Stimulated activated CD8-positive, alpha-beta memory T cell treated with anti-CD3 and anti-CD28 coated beads, Interleukin-7, amount 100 ng/mL, for 1 hour (primary cell): ENCODE measurements around the gene TOLLIP.
A peak's percentile ranks its signal among the peaks of the same experiment; 100 is the strongest.
"Not testable (repeated sequence)": the region's sequence is repeated elsewhere in the genome, so short reads cannot be mapped to it uniquely, and the experiment has no call there.

Experiments used
- DNase-seq, 2 donors: peaks; one replicate each; pipeline ENCODE4 v3.0.0-alpha.2; 2020; ENCODE audit warnings: low read depth in 2 of 2

TOLLIP gene

DNA sequence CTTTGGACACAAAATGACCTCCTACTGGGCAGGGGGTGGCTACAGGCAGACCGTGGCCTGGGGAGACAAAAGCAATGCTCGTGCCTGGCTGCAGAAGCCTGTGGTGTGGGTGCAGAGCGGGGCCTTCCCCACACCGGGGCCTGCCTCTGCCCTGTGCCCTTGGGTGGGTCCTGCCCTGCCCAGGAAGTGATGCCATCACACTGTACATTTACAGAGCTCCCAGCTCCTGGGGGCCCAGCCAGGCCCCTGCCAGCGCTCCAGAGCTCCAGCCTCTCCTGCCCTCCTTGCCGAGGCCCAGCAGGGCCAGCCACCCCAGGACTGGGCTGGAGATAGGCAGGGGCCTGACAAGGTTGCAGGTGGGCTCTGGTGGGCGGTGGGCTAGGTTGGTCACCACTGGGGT, 46.4 kb downstream of the TOLLIP start:
- DNase-seq: no peak

DNA sequence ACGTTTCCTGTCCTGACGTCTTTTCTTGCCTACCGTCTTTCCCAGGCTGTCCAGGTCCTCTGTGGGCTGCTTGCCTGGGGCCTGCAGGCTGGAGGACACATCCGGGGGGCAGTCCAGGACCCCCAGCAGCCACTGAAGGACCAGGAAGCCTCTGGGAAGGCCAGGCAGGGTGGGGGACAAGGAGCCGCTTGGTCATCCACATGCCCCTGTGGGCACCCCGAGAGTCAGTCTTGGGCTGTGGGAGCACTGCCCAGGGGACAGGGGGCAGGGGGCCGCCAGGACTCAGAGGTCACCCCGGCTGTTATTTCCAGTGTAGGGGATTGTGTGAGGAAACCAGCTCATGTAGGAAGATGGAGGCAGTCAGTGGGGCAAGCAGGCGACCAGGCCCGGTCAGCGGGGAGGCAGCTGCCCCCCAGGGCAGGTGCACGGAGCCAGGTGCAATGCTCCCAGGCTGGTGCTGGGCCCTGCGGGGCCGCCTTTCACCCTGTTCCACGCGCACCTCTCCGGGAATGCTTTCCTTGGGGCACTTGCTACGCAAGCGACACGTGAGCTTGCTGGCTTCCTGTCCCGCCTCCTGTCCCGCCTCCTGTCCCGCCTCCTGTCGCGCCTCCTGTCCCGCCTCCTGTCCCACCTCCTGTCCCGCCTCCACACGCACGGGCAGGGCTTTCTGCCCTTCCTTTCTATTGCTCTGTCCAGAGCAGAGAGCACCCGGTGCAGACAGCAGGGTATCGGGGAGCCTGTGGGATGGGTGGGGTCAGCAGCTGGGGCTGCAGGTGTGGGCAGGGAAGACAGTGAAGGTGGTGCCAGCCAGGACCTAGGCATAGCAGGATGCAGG, 47.0 kb downstream of the TOLLIP start:
- peak; percentile 68 to 76 for DNase-seq

GRCh38 chr11:1261241-1262071, 48.0 kb downstream of the TOLLIP start:
- no peak for DNase-seq

DNA sequence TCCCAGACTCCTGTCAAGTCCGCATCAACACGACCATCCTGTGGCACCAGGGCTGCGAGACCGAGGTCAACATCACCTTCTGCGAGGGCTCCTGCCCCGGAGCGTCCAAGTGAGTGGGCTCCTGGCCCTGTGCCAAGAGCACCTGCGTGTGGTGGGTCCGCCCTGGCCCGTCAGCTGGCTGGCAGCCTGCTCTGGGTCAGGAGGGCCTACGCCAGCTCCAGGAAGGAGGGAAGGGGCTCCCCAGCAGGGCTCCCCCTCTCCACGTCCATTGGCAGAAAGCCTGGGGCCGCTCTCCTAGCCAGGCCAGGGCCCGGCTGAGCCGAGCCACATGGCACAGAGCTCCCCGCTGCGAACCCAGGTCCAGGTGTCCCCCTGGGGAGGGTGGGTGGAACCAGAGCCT, 48.8 kb downstream of the TOLLIP start:
- DNase-seq: no peak

- DNase-seq: peak in 1 of 2 donors; percentile 13
Observed at GRCh38 chr11:1260023-1260501, 49.4 kb downstream of the TOLLIP start.

GRCh38 chr11:1259561-1259960, 49.9 kb downstream of the TOLLIP start:
- no peak for DNase-seq

- DNase-seq: no peak
Observed at GRCh38 chr11:1259076-1259461, 50.4 kb downstream of the TOLLIP start.

DNA sequence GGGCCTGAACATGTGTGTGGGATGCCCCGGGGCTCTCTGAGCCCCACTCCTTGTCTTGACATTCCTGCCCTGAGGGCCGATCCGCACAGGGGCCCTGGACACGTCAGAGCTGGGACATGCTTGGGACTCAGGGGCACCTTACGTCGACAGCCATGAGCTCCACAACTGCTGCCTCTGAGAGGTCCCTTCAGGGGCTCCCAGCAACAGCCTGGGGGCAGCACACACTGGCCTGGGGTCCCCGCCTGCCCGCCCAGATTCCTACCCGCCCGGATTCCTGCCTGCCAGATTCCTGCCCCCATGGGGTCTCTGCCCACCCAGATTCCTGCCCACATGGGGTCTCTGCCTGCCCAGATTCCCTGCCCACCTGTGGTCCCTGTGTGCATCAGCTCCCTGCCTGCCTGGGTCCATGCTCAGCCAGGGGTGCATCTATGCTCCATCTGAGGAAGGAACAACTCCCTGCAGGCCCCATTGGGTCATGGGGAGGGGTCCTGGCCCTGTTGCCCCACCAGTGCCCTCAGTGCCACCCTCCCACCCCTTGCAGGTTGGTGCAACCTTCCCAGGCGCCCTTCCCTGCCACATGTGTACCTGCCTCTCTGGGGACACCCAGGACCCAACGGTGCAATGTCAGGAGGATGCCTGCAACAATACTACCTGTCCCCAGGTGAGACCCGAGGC, 50.9 kb downstream of the TOLLIP start:
- DNase-seq: no peak

- DNase-seq: no peak
Observed at GRCh38 chr11:1257916-1258315, 51.5 kb downstream of the TOLLIP start.

DNA sequence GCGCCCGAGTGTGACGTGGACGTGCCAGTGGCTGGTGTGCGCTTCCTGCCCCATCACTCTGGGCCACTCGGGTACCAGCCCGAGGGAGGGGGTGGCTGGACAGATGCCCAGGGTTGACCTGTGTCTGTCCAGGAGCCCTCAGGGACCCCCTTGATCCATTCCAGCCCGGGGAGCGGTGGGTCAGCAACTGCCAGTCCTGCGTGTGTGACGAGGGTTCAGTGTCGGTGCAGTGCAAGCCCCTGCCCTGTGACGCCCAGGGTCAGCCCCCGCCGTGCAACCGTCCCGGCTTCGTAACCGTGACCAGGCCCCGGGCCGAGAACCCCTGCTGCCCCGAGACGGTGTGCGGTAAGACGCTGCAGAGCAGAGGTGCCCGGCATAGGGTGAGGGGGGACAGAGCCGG, 52.1 kb downstream of the TOLLIP start:
- DNase-seq: no peak

DNA sequence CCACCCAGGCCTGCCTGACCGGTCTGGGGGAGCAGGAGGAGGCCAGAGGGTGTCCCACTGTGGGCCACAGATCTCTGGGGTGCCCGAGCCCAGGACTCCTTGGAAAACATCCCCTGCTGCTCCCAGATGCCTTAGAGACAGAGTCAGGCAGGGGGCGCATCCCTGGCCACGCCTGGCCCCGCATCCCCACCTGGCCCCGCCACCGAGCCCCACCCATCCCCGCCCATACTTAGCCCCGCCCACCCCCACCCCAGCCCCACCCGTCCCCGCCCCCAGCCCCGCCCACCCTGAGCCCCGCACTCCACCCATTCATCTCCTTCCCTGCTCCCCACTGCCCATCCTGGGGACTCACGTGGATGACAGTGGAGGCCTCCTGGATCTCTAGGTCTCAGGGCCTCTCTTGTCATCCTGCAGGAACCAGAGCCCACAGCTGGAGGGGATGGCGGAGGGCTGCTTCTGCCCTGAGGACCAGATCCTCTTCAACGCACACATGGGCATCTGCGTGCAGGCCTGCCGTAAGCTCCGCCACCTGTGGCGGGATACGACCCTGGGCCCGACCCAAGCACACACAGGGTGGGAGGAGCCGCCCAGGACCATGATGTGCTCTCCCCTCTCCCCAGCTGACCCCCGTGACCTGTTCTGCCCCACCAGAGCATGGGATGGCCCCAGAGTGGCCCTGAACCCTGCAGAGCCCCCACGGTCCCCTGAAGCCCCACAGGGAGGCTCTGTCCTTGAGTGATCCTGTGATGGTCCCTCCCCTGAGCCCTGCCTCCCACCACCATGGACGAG, 53.0 kb downstream of the TOLLIP start:
- no peak for DNase-seq

DNA sequence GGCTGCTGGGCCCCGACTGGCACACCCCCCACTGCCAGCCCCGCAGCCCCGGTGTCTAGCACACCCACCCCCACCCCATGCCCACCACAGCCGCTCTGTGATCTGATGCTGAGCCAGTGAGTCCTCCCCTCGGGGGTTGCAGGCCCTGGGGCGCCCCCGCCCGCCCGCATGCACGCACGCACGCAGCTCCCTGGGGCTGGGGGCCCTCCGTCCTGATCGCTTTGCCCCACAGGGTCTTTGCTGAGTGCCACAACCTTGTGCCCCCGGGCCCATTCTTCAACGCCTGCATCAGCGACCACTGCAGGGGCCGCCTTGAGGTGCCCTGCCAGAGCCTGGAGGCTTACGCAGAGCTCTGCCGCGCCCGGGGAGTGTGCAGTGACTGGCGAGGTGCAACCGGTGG, 54.3 kb downstream of the TOLLIP start:
- no peak for DNase-seq

DNA sequence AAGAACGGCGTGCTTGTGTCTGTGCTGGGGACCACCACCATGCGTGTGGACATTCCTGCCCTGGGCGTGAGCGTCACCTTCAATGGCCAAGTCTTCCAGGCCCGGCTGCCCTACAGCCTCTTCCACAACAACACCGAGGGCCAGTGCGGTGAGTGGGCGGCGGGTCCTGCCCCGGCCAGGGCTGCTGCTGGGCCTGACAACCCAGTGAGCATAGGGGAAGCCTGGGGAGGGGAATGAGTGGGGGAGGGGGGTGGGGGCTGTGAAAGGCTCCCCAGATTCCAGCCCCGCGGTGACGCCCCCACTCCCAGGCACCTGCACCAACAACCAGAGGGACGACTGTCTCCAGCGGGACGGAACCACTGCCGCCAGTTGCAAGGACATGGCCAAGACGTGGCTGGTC, 54.7 kb downstream of the TOLLIP start:
- DNase-seq: no peak

DNA sequence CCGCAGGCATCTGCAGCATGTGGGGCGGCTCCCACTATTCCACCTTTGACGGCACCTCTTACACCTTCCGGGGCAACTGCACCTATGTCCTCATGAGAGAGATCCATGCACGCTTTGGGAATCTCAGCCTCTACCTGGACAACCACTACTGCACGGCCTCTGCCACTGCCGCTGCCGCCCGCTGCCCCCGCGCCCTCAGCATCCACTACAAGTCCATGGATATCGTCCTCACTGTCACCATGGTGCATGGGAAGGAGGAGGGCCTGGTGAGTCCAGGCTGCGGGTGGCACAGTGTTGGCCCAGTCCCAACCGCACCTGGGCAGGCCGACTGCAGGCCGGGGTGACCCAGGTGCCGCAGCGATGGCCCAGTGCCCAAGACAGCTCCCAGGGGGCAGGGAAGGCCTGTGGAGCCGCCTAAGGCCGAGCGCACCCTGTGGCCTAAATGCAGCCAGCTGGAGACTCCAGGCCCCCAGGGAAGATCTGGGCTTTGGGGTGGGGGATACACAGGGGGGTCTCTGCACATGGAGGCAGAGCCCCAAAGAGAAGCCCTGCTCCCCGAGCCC, 55.3 kb downstream of the TOLLIP start:
- DNase-seq: no peak

- DNase-seq: no peak
Observed at GRCh38 chr11:1253103-1253485, 56.3 kb downstream of the TOLLIP start.

DNA sequence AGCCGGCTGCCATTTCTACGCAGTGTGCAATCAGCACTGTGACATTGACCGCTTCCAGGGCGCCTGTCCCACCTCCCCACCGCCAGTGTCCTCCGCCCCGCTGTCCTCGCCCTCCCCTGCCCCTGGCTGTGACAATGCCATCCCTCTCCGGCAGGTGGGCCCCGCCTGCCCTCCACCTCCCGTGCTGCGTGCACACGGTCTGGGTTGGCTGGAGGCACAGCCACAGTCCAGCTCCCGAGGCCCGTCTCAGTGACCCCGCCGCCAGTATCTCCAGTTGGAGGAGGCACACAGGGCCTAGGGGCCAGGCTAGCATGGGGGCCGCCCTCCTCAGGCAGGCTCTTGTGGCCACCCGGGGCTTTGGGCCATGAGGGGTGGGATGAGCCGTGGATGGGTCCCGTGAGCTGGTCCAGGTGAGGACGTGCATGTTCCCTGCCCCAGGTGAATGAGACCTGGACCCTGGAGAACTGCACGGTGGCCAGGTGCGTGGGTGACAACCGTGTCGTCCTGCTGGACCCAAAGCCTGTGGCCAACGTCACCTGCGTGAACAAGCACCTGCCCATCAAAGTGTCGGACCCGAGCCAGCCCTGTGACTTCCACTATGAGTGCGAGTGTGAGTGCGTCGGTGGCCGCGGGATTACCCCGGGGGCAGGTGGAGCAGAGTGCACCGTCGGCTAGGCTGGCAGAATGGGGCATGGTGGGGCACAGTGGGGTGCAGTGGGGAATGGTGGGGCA, 56.9 kb downstream of the TOLLIP start:
- DNase-seq: no peak

DNA sequence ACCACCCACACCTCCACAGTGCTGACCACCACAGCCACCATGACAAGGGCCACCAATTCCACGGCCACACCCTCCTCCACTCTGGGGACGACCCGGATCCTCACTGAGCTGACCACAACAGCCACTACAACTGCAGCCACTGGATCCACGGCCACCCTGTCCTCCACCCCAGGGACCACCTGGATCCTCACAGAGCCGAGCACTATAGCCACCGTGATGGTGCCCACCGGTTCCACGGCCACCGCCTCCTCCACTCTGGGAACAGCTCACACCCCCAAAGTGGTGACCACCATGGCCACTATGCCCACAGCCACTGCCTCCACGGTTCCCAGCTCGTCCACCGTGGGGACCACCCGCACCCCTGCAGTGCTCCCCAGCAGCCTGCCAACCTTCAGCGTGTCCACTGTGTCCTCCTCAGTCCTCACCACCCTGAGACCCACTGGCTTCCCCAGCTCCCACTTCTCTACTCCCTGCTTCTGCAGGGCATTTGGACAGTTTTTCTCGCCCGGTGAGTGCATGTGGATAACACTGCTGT, 58.1 kb downstream of the TOLLIP start:
- DNase-seq: no peak

DNA sequence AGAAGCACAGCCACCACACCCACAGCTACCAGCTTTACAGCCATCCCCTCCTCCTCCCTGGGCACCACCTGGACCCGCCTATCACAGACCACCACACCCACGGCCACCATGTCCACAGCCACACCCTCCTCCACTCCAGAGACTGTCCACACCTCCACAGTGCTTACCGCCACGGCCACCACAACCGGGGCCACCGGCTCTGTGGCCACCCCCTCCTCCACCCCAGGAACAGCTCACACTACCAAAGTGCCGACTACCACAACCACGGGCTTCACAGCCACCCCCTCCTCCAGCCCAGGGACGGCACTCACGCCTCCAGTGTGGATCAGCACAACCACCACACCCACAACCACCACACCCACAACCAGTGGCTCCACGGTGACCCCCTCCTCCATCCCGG, 59.0 kb downstream of the TOLLIP start:
- not testable (repeated sequence) for DNase-seq

DNA sequence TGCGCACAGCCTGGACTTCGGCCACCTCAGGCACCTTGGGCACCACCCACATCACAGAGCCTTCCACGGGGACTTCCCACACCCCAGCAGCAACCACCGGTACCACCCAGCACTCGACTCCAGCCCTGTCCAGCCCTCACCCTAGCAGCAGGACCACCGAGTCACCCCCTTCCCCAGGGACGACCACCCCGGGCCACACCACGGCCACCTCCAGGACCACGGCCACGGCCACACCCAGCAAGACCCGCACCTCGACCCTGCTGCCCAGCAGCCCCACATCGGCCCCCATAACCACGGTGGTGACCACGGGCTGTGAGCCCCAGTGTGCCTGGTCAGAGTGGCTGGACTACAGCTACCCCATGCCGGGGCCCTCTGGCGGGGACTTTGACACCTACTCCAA, 60.5 kb downstream of the TOLLIP start:
- DNase-seq: not testable (repeated sequence)

DNA sequence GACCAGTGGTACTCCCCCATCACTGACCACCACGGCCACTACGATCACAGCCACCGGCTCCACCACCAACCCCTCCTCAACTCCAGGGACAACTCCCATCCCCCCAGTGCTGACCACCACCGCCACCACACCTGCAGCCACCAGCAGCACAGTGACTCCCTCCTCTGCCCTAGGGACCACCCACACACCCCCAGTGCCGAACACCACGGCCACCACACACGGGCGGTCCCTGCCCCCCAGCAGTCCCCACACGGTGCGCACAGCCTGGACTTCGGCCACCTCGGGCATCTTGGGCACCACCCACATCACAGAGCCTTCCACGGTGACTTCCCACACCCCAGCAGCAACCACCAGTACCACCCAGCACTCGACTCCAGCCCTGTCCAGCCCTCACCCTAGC, 62.4 kb downstream of the TOLLIP start:
- DNase-seq: not testable (repeated sequence)
